ENCODE data around the gene SH2B3. TPM values are rescaled to one million over a fixed set of nuclear protein-coding genes. Genes with fewer than 3 reads are reported as not detected.

SH2B3 gene
- total RNA-seq, 1 experiment from 2014 or later: 40.3 TPM

DNA sequence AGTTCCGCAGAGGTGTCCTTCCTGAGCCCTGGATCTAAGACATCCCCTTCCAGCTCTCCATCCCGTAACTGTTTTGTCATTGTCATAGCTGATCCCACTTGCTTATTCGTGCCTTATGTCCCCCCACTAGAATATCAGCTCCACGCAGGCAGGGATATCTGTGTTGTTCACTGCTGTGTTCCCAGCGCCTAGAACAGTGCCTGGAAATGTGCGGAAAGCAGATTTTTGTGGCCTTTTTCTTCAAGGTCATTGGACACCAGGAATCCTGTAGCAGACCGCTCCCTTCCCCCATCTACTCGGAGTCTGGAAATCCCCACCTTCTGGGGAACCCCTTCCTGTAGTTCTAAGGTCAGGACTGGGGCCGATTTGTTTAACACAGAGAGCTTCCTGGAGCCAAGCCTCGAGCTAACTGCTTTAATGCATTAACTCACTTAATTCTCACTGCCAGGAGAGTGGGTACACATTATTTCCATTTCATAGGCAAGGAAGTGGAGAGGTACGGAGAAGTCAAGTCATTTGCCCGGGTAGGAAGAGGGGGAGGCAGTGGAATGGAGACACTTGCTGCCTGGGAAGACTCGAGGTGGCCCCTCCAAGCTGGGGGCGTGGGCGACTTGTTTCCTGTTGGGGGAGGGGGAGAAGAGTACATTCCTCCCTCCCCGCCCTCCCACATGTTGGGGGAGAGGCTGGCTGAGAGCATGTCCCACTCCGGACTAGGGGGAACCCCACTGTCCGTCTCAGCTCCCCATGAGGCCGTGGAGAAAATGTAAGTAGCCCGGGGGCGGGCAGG lies 1.2 kb upstream of the SH2B3 start:
- Histone ChIP-seq H2BK15ac (ENCODE audit: low read depth, low read length) (no peak overlapping the region), H3K23me2 (ENCODE audit: insufficient read length, low read depth, low read length, poor library complexity, severe bottlenecking) (peaks cover 13% of the 10 kb centered on the region), H3K18ac (ENCODE audit: insufficient read length, low read depth, low read length) (peak overlapping the region; percentile 76), H4K8ac (replicated peaks; ENCODE audit: insufficient read length, low read depth, low read length) (no peak overlapping the region), H2BK120ac (ENCODE audit: low read depth, low read length, poor library complexity, severe bottlenecking) (no peak overlapping the region), H2AK5ac (ENCODE audit: insufficient read length, low read length) (no peak overlapping the region), H3K27ac (ENCODE audit: insufficient read length, low read depth, low read length) (peak overlapping the region; percentile 47), H3K9ac (ENCODE audit: extremely low read depth, insufficient read length, low read length) (peak overlapping the region; percentile 8), H2BK20ac (ENCODE audit: low read depth, low read length, poor library complexity, severe bottlenecking) (no peak overlapping the region), H3K14ac (ENCODE audit: insufficient read depth, low read length) (peak overlapping the region; percentile 64), H3K4me2 (ENCODE audit: insufficient read depth, insufficient read length, low read length) (peak overlapping the region; percentile 58), H2BK5ac (ENCODE audit: insufficient read length, low read length) (no peak overlapping the region), H4K20me1 (ENCODE audit: control insufficient read depth, insufficient read depth, insufficient read length) (no peaks in the 10 kb centered on the region), H4K91ac (ENCODE audit: insufficient read length, low read depth, low read length) (no peak overlapping the region), H3K27me3 (ENCODE audit: insufficient read depth, low read length) (no peaks in the 10 kb centered on the region; the same call in 1 of the 2 replicates), H3K9me3 (ENCODE audit: control insufficient read depth, low read depth, low read length) (no peaks in the 10 kb centered on the region), H3K4me1 (ENCODE audit: insufficient read depth, low read length) (peaks cover 3% of the 10 kb centered on the region; the same call in 1 of the 2 replicates), H3K79me2 (ENCODE audit: insufficient read depth, low read length) (peaks cover 30% of the 10 kb centered on the region; the same call in 1 of the 2 replicates), H3K56ac (ENCODE audit: insufficient read length, low read depth, low read length) (no peak overlapping the region), H3K23ac (ENCODE audit: insufficient read length, low read depth, low read length) (no peak overlapping the region), H4K5ac (ENCODE audit: insufficient read length, low read depth, low read length) (no peak overlapping the region), H2AFZ (ENCODE audit: low read length) (no peak overlapping the region), H3K79me1 (ENCODE audit: insufficient read depth, low read depth, low read length, poor library complexity, severe bottlenecking) (peaks cover 8% of the 10 kb centered on the region), H3T11ph (ENCODE audit: low read length) (no peak overlapping the region), H2BK12ac (ENCODE audit: insufficient read length, low read depth, low read length) (no peak overlapping the region), H3K4ac (ENCODE audit: low read depth, low read length) (no peak overlapping the region; the same call in 1 of the 2 replicates)
- WGBS (ENCODE audit: extremely low coverage, insufficient read length, low lambda C conversion rate): no CpG with 5 or more reads among the region's 21 CpGs
- no peaks in the 10 kb centered on the region; the same call in none of the 2 replicates for H3K27me3 Mint-ChIP-seq (ENCODE audit: low read depth)
- H3K36me3 Mint-ChIP-seq (ENCODE audit: insufficient read depth in 1 of 3, low read depth in 3 of 3): no peaks in the 10 kb centered on the region
- peak; percentile 85 for DNase-seq
- H3K9me3 Mint-ChIP-seq: no peaks in the 10 kb centered on the region; a peak in 1 of 5 replicates
- peak overlapping the region; percentile 77 to 78 for H3K4me3 Mint-ChIP-seq
- H3K27ac Mint-ChIP-seq: peak overlapping the region; percentile 64 to 99 (median 91)
- H3K4me1 Mint-ChIP-seq: peaks cover 28 to 38% of the 10 kb centered on the region in 2 experiments
- TF ChIP-seq, protein P1, sequence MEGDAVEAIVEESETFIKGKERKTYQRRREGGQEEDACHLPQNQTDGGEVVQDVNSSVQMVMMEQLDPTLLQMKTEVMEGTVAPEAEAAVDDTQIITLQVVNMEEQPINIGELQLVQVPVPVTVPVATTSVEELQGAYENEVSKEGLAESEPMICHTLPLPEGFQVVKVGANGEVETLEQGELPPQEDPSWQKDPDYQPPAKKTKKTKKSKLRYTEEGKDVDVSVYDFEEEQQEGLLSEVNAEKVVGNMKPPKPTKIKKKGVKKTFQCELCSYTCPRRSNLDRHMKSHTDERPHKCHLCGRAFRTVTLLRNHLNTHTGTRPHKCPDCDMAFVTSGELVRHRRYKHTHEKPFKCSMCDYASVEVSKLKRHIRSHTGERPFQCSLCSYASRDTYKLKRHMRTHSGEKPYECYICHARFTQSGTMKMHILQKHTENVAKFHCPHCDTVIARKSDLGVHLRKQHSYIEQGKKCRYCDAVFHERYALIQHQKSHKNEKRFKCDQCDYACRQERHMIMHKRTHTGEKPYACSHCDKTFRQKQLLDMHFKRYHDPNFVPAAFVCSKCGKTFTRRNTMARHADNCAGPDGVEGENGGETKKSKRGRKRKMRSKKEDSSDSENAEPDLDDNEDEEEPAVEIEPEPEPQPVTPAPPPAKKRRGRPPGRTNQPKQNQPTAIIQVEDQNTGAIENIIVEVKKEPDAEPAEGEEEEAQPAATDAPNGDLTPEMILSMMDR (conservative IDR thresholded peaks at IDR 0.05): no peak

Data from H9 (cell line).